HEK293 (cell line): ENCODE measurements around the gene IGF1R.
A peak's percentile ranks its signal among the peaks of the same experiment; 100 is the strongest.

Experiments used
- CTCF ChIA-PET: fragments of 350-600 bp; formaldehyde crosslinking; extraction: SDS; loops from one replicate; lab custom pipeline; 2021; ENCODE audit warnings: antibody characterized with exemption; lab: Yijun Ruan, JAX
- POLR2A ChIA-PET: fragments of 300-600 bp; formaldehyde crosslinking; extraction: SDS; loops from one replicate; lab custom pipeline; 2020; ENCODE audit warnings: antibody characterized with exemption, inconsistent platforms; lab: Yijun Ruan, JAX
- H3K27ac ChIP-seq: fragments of 200-500 bp; sonication (Bioruptor generic); 2 replicates; pipeline ENCODE4 v1.5.1; 2014; ENCODE audit warnings: low read depth, low read length, control low read depth, inconsistent platforms; ENCODE audit errors: extremely low read depth
- H3K36me3 ChIP-seq, 2 experiments: fragments of 200-500 bp in 1 of 2; sonication (Bioruptor generic) in 1 of 2; 1 replicate in 1 of 2; 2 replicates in 1 of 2; pipeline ENCODE4 v1.5.1; 2014 to 2017; ENCODE audit warnings: inconsistent platforms in 2 of 2, low read length in 2 of 2; ENCODE audit not compliant: control insufficient read depth in 2 of 2, insufficient read depth in 1 of 2
- H3K4me1 ChIP-seq: fragments of 200-500 bp; sonication (Bioruptor generic); 2 replicates; pipeline ENCODE4 v1.5.1; 2014; ENCODE audit warnings: mild to moderate bottlenecking, low read length, inconsistent platforms; ENCODE audit not compliant: control insufficient read depth, insufficient read depth
- H3K4me3 ChIP-seq: 2 replicates; pipeline ENCODE4 v1.5.1; 2011; ENCODE audit warnings: low read depth, mild to moderate bottlenecking, control low read depth, low read length, moderate library complexity
- H3K9me3 ChIP-seq: fragments of 200-500 bp; sonication (Bioruptor generic); 2 replicates; pipeline ENCODE4 v1.5.1; 2014; ENCODE audit warnings: low read depth, low read length, inconsistent platforms; ENCODE audit not compliant: control insufficient read depth, insufficient read depth
- KLF1 ChIP-seq: fragments of 450-650 bp; formaldehyde crosslinking; IDR thresholded peaks from 2 replicates; pipeline ENCODE4 v1.5.1; 2016; ENCODE audit warnings: missing biosample characterization, missing genetic modification characterization
- OSR2 ChIP-seq: fragments of 450-650 bp; formaldehyde crosslinking; IDR thresholded peaks from 2 replicates; pipeline ENCODE4 v1.5.1; 2016; ENCODE audit warnings: missing biosample characterization, missing genetic modification characterization
- SCRT2 ChIP-seq: fragments of 450-650 bp; formaldehyde crosslinking; IDR thresholded peaks from 2 replicates; pipeline ENCODE4 v1.5.1; 2016; ENCODE audit warnings: missing biosample characterization, missing genetic modification characterization
- TCF7L2 ChIP-seq: IDR thresholded peaks from 2 replicates; pipeline ENCODE4 v1.6.1; 2011; ENCODE audit warnings: low read depth, mild to moderate bottlenecking, inconsistent platforms, low read length, moderate library complexity, borderline replicate concordance
- ZBTB7A ChIP-seq: fragments of 450-650 bp; formaldehyde crosslinking; IDR thresholded peaks from 2 replicates; pipeline ENCODE4 v1.5.1; 2016; ENCODE audit warnings: low read depth, missing biosample characterization, missing genetic modification characterization
- ZNF133 ChIP-seq: fragments of 450-650 bp; formaldehyde crosslinking; IDR thresholded peaks from 2 replicates; pipeline ENCODE4 v1.5.1; 2016; ENCODE audit warnings: missing biosample characterization, missing genetic modification characterization
- ZNF426 ChIP-seq: fragments of 450-650 bp; formaldehyde crosslinking; IDR thresholded peaks from 2 replicates; pipeline ENCODE4 v1.5.1; 2017; ENCODE audit warnings: missing biosample characterization, missing genetic modification characterization, mild to moderate bottlenecking, inconsistent platforms, moderate library complexity
- ZNF433 ChIP-seq: fragments of 450-650 bp; formaldehyde crosslinking; IDR thresholded peaks from 2 replicates; pipeline ENCODE4 v1.5.1; 2016; ENCODE audit warnings: missing biosample characterization, missing genetic modification characterization, low read depth
- ZNF555 ChIP-seq: fragments of 450-650 bp; formaldehyde crosslinking; conservative IDR thresholded peaks from 2 replicates; pipeline ENCODE4 v1.5.1; 2017; ENCODE audit warnings: missing biosample characterization, mild to moderate bottlenecking, missing genetic modification characterization, inconsistent platforms
- ZNF558 ChIP-seq: fragments of 450-650 bp; formaldehyde crosslinking; IDR thresholded peaks from 2 replicates; pipeline ENCODE4 v1.5.1; 2016; ENCODE audit warnings: missing biosample characterization, missing genetic modification characterization
- ZNF624 ChIP-seq: fragments of 450-650 bp; formaldehyde crosslinking; IDR thresholded peaks from 2 replicates; pipeline ENCODE4 v1.5.1; 2017; ENCODE audit warnings: missing biosample characterization, missing genetic modification characterization
- ZNF768 ChIP-seq: fragments of 450-650 bp; formaldehyde crosslinking; IDR thresholded peaks from 2 replicates; pipeline ENCODE4 v1.5.1; 2018; ENCODE audit warnings: missing biosample characterization, mild to moderate bottlenecking, missing genetic modification characterization
- ZNF777 ChIP-seq: fragments of 450-650 bp; formaldehyde crosslinking; IDR thresholded peaks from 2 replicates; pipeline ENCODE4 v1.5.1; 2017; ENCODE audit warnings: missing biosample characterization, missing genetic modification characterization, borderline replicate concordance
- TF ChIP-seq, protein P1 (sequence below): IDR thresholded peaks from 2 replicates; pipeline ENCODE4 v1.6.1; 2011; ENCODE audit warnings: mild to moderate bottlenecking, low read depth, low read length, borderline replicate concordance
- TF ChIP-seq, protein P2 (sequence below): fragments of 450-650 bp; formaldehyde crosslinking; IDR thresholded peaks from 2 replicates; pipeline ENCODE4 v1.5.1; 2016; ENCODE audit warnings: missing biosample characterization, missing genetic modification characterization, low read depth
- TF ChIP-seq, protein P3 (sequence below): fragments of 450-650 bp; formaldehyde crosslinking; IDR thresholded peaks from 2 replicates; pipeline ENCODE4 v1.5.1; 2016; ENCODE audit warnings: missing biosample characterization, missing genetic modification characterization
- TF ChIP-seq, protein P4 (sequence below): fragments of 450-650 bp; formaldehyde crosslinking; IDR thresholded peaks from 2 replicates; pipeline ENCODE4 v1.5.1; 2016; ENCODE audit warnings: missing biosample characterization, missing genetic modification characterization
- TF ChIP-seq, protein P5 (sequence below): fragments of 450-650 bp; formaldehyde crosslinking; IDR thresholded peaks from 2 replicates; pipeline ENCODE4 v1.5.1; 2017; ENCODE audit warnings: missing biosample characterization, missing genetic modification characterization
- TF ChIP-seq, protein P6 (sequence below): fragments of 450-650 bp; formaldehyde crosslinking; IDR thresholded peaks from 2 replicates; pipeline ENCODE4 v1.5.1; 2016; ENCODE audit warnings: missing biosample characterization, missing genetic modification characterization
- TF ChIP-seq, protein P7 (sequence below): fragments of 450-650 bp; formaldehyde crosslinking; IDR thresholded peaks from 2 replicates; pipeline ENCODE4 v1.5.1; 2017; ENCODE audit warnings: missing biosample characterization, mild to moderate bottlenecking, missing genetic modification characterization, moderate library complexity

IGF1R gene

DNA sequence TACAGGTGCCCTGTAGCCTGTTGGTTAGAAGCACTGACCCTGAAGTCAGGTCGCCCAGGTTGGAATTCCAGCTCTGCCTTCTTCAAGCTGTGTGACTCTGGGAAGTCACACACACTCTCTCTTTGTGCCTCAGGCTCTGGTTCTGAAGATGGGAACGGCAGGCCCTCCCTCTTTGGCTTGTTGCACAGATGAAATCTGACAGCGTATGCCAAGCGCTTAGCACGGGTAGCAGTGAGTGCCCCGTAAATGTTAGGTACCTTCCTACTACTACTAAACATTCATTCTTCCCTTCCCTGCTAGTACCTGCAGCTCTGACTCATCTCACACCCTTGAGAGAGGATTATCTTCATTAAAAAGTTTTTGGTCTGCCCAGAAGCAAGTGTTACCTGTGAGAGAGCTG lies 220.2 kb downstream of the IGF1R start:
- H3K9me3 ChIP-seq: no peaks in the 10 kb centered on the region
- H3K27ac ChIP-seq: no peak overlapping the region
- H3K4me1 ChIP-seq: peaks cover 18% of the 10 kb centered on the region
- no peaks in the 10 kb centered on the region for H3K36me3 ChIP-seq
- CTCF ChIA-PET: interaction anchor here (0.6 to 1.2 kb wide), 2 partner anchors 9 to 13 kb away, joined by 4 read pairs; no protein-coding TSS in a partner anchor
- POLR2A ChIA-PET: interaction anchor here (0.6 kb wide), 1 partner anchor 13 kb away, joined by 5 read pairs; no protein-coding TSS in a partner anchor
- H3K4me3 ChIP-seq: no peak overlapping the region
- TF ChIP-seq, protein P1, sequence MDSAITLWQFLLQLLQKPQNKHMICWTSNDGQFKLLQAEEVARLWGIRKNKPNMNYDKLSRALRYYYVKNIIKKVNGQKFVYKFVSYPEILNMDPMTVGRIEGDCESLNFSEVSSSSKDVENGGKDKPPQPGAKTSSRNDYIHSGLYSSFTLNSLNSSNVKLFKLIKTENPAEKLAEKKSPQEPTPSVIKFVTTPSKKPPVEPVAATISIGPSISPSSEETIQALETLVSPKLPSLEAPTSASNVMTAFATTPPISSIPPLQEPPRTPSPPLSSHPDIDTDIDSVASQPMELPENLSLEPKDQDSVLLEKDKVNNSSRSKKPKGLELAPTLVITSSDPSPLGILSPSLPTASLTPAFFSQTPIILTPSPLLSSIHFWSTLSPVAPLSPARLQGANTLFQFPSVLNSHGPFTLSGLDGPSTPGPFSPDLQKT: no peak
- 0 out of 2 replicates have a peak, but pooled peaks have one; percentile 19 for TF ChIP-seq OSR2 (tag by site-specific recombination)
- TF ChIP-seq, protein P2, sequence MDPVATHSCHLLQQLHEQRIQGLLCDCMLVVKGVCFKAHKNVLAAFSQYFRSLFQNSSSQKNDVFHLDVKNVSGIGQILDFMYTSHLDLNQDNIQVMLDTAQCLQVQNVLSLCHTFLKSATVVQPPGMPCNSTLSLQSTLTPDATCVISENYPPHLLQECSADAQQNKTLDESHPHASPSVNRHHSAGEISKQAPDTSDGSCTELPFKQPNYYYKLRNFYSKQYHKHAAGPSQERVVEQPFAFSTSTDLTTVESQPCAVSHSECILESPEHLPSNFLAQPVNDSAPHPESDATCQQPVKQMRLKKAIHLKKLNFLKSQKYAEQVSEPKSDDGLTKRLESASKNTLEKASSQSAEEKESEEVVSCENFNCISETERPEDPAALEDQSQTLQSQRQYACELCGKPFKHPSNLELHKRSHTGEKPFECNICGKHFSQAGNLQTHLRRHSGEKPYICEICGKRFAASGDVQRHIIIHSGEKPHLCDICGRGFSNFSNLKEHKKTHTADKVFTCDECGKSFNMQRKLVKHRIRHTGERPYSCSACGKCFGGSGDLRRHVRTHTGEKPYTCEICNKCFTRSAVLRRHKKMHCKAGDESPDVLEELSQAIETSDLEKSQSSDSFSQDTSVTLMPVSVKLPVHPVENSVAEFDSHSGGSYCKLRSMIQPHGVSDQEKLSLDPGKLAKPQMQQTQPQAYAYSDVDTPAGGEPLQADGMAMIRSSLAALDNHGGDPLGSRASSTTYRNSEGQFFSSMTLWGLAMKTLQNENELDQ (tag by site-specific recombination): no peak
- TF ChIP-seq SCRT2 (tag by site-specific recombination): 0 out of 2 replicates have a peak, but pooled peaks have one; percentile 37

DNA sequence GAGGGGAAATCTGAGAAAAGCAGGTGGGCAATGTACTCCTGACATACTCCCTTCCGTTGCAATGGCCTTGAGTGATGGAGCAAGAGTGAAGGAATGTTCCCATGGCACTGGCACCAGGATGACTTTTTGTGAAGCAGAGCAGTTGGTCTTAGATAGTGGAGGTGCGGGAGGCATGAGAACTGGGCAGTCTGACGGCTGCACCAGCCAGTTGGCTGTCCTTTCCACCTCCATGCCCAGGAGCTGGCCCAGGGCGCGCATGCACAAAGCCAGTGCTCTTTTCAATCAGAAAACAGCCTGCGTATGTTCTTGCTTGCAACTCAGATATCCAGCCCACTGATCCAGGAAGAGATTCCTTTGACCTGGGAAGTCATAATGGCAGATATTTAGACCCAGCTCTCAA lies 222.4 kb downstream of the IGF1R start:
- H3K4me1 ChIP-seq: peaks cover 35% of the 10 kb centered on the region
- no peaks in the 10 kb centered on the region for H3K36me3 ChIP-seq
- CTCF ChIA-PET: interaction anchor here (0.6 to 3.5 kb wide), 4 partner anchors 11 to 206 kb away, joined by 3 to 32 read pairs (median 4); no protein-coding TSS in a partner anchor
- H3K27ac ChIP-seq: no peak overlapping the region
- no peak overlapping the region for H3K4me3 ChIP-seq
- POLR2A ChIA-PET: no interaction called here
- TF ChIP-seq ZNF426 (tag by site-specific recombination) (no peak), ZNF555 (tag by site-specific recombination) (no peak), TCF7L2 (no peak), ZNF768 (tag by site-specific recombination) (no peak), ZBTB7A (no peak), ZNF558 (no peak), ZNF624 (tag by site-specific recombination) (no peak), ZNF133 (tag by site-specific recombination) (no peak), ZNF777 (tag by site-specific recombination) (no peak), KLF1 (no peak), ZNF433 (no peak)
- TF ChIP-seq, protein P3, sequence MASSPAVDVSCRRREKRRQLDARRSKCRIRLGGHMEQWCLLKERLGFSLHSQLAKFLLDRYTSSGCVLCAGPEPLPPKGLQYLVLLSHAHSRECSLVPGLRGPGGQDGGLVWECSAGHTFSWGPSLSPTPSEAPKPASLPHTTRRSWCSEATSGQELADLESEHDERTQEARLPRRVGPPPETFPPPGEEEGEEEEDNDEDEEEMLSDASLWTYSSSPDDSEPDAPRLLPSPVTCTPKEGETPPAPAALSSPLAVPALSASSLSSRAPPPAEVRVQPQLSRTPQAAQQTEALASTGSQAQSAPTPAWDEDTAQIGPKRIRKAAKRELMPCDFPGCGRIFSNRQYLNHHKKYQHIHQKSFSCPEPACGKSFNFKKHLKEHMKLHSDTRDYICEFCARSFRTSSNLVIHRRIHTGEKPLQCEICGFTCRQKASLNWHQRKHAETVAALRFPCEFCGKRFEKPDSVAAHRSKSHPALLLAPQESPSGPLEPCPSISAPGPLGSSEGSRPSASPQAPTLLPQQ (tag by site-specific recombination): no peak
- TF ChIP-seq, protein P4, sequence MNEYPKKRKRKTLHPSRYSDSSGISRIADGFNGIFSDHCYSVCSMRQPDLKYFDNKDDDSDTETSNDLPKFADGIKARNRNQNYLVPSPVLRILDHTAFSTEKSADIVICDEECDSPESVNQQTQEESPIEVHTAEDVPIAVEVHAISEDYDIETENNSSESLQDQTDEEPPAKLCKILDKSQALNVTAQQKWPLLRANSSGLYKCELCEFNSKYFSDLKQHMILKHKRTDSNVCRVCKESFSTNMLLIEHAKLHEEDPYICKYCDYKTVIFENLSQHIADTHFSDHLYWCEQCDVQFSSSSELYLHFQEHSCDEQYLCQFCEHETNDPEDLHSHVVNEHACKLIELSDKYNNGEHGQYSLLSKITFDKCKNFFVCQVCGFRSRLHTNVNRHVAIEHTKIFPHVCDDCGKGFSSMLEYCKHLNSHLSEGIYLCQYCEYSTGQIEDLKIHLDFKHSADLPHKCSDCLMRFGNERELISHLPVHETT: no peak
- TF ChIP-seq, protein P5, sequence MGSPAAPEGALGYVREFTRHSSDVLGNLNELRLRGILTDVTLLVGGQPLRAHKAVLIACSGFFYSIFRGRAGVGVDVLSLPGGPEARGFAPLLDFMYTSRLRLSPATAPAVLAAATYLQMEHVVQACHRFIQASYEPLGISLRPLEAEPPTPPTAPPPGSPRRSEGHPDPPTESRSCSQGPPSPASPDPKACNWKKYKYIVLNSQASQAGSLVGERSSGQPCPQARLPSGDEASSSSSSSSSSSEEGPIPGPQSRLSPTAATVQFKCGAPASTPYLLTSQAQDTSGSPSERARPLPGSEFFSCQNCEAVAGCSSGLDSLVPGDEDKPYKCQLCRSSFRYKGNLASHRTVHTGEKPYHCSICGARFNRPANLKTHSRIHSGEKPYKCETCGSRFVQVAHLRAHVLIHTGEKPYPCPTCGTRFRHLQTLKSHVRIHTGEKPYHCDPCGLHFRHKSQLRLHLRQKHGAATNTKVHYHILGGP: no peak
- TF ChIP-seq, protein P6, sequence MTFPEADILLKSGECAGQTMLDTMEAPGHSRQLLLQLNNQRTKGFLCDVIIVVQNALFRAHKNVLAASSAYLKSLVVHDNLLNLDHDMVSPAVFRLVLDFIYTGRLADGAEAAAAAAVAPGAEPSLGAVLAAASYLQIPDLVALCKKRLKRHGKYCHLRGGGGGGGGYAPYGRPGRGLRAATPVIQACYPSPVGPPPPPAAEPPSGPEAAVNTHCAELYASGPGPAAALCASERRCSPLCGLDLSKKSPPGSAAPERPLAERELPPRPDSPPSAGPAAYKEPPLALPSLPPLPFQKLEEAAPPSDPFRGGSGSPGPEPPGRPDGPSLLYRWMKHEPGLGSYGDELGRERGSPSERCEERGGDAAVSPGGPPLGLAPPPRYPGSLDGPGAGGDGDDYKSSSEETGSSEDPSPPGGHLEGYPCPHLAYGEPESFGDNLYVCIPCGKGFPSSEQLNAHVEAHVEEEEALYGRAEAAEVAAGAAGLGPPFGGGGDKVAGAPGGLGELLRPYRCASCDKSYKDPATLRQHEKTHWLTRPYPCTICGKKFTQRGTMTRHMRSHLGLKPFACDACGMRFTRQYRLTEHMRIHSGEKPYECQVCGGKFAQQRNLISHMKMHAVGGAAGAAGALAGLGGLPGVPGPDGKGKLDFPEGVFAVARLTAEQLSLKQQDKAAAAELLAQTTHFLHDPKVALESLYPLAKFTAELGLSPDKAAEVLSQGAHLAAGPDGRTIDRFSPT (tag by site-specific recombination): no peak
- TF ChIP-seq, protein P7, sequence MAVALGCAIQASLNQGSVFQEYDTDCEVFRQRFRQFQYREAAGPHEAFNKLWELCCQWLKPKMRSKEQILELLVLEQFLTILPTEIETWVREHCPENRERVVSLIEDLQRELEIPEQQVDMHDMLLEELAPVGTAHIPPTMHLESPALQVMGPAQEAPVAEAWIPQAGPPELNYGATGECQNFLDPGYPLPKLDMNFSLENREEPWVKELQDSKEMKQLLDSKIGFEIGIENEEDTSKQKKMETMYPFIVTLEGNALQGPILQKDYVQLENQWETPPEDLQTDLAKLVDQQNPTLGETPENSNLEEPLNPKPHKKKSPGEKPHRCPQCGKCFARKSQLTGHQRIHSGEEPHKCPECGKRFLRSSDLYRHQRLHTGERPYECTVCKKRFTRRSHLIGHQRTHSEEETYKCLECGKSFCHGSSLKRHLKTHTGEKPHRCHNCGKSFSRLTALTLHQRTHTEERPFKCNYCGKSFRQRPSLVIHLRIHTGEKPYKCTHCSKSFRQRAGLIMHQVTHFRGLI (tag by site-specific recombination): no peak
- TF ChIP-seq, all 188 proteins: peak for 0
- no peaks in the 10 kb centered on the region for H3K9me3 ChIP-seq
